Upper lobe of right lung (tissue), 1 donor: ENCODE data around the gene CHAT. TPM values are rescaled to one million over a fixed set of nuclear protein-coding genes. Genes with fewer than 3 reads are reported as not detected.

Source experiments
- ATAC-seq: fragments of 200-7000 bp; cut with Tn5 transposase; one replicate; pipeline ENCODE4 v1.9.1; 2020; ENCODE audit warnings: mild to moderate bottlenecking, moderate library complexity
- DNase-seq: peaks from one replicate; pipeline ENCODE4 v3.0.0-alpha.2; 2020
- H3K27ac ChIP-seq: fragments of 200-600 bp; one replicate; pipeline ENCODE4 v1.8.0; 2022
- H3K27me3 ChIP-seq: fragments of 200-600 bp; one replicate; pipeline ENCODE4 v1.8.0; 2022; ENCODE audit warnings: mild to moderate bottlenecking
- H3K36me3 ChIP-seq: fragments of 200-600 bp; one replicate; pipeline ENCODE4 v1.8.0; 2022
- H3K4me1 ChIP-seq: fragments of 200-600 bp; one replicate; pipeline ENCODE4 v1.8.0; 2022
- H3K4me3 ChIP-seq: fragments of 200-600 bp; one replicate; pipeline ENCODE4 v1.8.0; 2022; ENCODE audit warnings: mild to moderate bottlenecking
- H3K9me3 ChIP-seq: fragments of 200-600 bp; one replicate; pipeline ENCODE4 v1.8.0; 2022
- intact Hi-C: fragments of 100-400 bp; cut with DNase I; formaldehyde crosslinking; loops from one replicate; pipeline ENCODE4 v1.11.0; 2022
- long read RNA-seq: library from polyadenylated mRNA; unstranded; transcript quantifications from one replicate; pipeline ENCODE4 v2.0.0, GENCODE V29; 2021
- total RNA-seq: library from RNA; stranded (reverse); fragmentation: NEBNext Ultra II Directional; extraction: Animal tissue kit (Norgen Biotek cat#: 25700); gene quantifications from one replicate; pipeline ENCODE4 v1.2.1, GENCODE V29; 2021
- TF ChIP-seq, protein P1 (sequence below): fragments of 200-600 bp; IDR thresholded peaks from one replicate; pipeline ENCODE4 v1.8.0; 2022; ENCODE audit warnings: antibody characterized with exemption
- donor health status: DM: no; HTN: yes; CAD: no; lungs with severe emphysema.

Gene CHAT
- total RNA-seq = not detected
- long read RNA-seq = 0 reads

DNA sequence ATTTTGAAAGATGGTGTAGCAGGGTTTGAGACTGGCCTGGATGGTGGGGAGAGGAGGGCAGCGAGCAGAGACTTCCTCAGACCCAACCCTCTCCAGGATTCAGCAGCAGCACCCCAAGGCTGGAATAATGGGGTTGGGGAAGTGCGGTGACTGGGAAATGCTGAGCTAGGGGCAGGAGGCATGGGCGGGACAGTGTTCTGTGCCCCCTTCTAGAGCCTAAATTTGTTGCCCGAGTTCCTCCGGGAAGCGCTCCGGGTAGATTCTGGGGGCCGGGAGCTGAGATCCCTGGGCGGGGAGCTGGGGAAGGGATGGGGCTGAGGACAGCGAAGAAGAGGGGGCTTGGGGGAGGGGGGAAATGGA lies at the start of gene CHAT:
Gene CHAT, plus strand, starts transcription at position 156 of the 360 bp plus-strand sequence. Its CDS starts 153 bp downstream, at position 309.
- Histone ChIP-seq H3K4me3 (no peak within 1 kb of the TSS), H3K9me3 (no peaks in the 10 kb centered on the region), H3K4me1 (no peaks in the 10 kb centered on the region), H3K36me3 (no peaks in the 10 kb centered on the region), H3K27ac (no peak within 1 kb of the TSS), H3K27me3 (peaks cover 91% of the 10 kb centered on the region)
- ATAC-seq (no peak), DNase-seq (no peak)
- TF ChIP-seq, protein P1, sequence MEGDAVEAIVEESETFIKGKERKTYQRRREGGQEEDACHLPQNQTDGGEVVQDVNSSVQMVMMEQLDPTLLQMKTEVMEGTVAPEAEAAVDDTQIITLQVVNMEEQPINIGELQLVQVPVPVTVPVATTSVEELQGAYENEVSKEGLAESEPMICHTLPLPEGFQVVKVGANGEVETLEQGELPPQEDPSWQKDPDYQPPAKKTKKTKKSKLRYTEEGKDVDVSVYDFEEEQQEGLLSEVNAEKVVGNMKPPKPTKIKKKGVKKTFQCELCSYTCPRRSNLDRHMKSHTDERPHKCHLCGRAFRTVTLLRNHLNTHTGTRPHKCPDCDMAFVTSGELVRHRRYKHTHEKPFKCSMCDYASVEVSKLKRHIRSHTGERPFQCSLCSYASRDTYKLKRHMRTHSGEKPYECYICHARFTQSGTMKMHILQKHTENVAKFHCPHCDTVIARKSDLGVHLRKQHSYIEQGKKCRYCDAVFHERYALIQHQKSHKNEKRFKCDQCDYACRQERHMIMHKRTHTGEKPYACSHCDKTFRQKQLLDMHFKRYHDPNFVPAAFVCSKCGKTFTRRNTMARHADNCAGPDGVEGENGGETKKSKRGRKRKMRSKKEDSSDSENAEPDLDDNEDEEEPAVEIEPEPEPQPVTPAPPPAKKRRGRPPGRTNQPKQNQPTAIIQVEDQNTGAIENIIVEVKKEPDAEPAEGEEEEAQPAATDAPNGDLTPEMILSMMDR = no peak
- intact Hi-C loops = no loop called here

DNA sequence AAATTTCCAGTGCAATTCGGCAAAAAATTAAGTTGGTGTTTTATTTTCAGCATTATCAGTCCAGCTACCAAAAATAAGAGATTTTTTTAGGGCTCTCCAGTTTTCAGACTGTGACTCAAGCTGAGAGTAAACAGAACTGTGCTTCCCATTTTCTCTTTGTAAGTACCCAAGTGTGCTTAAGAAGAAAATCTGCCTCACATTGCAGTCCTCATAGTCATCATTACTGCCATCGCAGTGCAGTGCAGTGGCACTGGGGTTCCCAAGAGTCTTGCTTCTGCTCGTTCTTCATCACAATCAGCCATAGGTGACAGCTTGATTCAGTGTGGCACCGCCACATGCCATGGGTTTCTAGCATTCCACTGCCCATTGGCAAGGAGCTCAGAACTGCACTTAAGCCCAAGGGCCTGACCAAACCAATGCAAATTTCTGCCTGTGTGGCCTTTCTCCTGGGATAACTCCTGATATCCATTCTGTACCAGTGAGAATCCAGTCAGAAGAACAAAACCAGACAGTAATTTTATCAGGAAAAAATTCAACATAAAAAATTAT lies 49.3 kb upstream of the CHAT start:
- H3K27ac ChIP-seq = no peak overlapping the region
- peak; percentile 48 for ATAC-seq
- DNase-seq = no peak
- intact Hi-C loops = no loop called here
- no peaks in the 10 kb centered on the region for H3K36me3 ChIP-seq
- TF ChIP-seq, protein P1 = no peak
- H3K9me3 ChIP-seq = no peaks in the 10 kb centered on the region
- H3K27me3 ChIP-seq = no peaks in the 10 kb centered on the region
- no peaks in the 10 kb centered on the region for H3K4me1 ChIP-seq
- no peak overlapping the region for H3K4me3 ChIP-seq

DNA sequence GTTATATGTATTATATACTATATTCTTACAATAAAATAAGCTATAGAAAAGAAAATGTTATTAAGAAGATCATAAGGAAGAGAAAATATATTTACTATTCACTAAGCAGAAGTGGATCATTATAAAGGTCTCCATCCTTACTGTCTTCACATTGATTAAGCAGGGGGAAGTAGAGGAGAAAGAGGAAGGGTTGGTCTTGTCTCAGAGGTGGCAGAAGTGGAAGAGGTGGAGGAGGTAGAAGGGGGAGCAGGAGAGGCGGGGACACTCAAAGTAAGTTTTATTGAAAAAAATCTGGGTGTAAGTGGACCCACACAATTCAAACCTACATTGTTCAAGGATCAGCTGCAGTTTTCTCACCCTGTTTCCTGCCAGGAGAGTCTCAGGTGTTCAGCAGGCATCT lies 46.0 kb upstream of the CHAT start:
- DNase-seq (no peak), ATAC-seq (no peak)
- H3K4me3 ChIP-seq = no peak overlapping the region
- intact Hi-C loops = no loop called here
- TF ChIP-seq, protein P1 = no peak
- no peak overlapping the region for H3K27ac ChIP-seq
- no peaks in the 10 kb centered on the region for H3K36me3 ChIP-seq
- H3K27me3 ChIP-seq = no peaks in the 10 kb centered on the region
- no peaks in the 10 kb centered on the region for H3K9me3 ChIP-seq
- H3K4me1 ChIP-seq = no peaks in the 10 kb centered on the region

DNA sequence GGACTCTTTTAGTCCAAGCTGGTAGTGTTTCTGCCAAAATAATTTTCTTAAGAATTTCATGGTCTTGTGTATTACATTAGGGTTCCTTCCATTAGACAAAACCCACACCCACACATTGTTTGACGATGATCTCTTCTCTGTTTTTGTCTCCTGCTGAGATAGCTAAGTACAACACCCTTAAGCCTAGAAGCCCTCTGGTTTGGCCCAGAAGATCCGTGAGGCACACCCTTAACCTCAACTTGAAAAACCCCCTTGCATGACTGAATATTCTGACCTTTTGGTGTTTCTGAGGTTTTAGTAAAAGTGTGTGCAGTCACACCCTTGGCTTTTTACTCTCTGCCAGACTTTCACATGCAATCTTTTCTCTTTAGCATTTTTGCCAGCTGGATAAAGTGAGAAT lies 45.6 kb upstream of the CHAT start:
- Histone ChIP-seq H3K4me3 (no peak overlapping the region), H3K9me3 (no peaks in the 10 kb centered on the region), H3K4me1 (no peaks in the 10 kb centered on the region), H3K27me3 (no peaks in the 10 kb centered on the region), H3K27ac (no peak overlapping the region), H3K36me3 (no peaks in the 10 kb centered on the region)
- TF ChIP-seq, protein P1 = no peak
- DNase-seq = no peak
- intact Hi-C loops = no loop called here
- no peak for ATAC-seq

DNA sequence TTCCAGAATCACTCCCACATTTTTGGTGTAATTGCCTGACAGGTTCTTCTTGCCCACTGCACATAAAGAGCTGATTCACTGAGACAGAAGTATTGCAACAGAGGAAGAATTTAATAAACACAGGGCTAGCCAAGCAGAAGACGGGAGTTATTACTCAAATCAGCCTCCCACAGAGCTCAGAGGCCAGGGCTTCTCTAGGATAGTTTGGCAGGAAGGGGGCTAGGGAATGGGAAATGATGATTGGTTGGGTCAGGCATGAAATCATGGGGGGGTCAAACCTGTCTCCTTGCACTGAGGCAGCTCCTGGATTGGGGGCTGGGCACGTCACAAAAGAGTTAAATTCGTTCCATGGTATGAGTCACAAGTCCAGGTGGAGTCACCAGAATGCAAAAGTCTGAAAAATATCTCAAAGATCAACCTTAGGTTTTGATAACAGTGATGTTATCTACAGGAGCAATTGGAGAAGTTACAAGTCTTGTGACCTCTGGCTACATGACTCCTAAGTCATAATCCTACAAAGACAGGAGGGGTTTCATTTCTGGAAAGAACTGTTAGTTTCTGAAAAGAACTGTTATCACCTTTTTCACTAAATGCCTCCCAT lies 44.7 kb upstream of the CHAT start:
- Histone ChIP-seq H3K4me1 (no peaks in the 10 kb centered on the region), H3K36me3 (no peaks in the 10 kb centered on the region), H3K4me3 (no peak overlapping the region), H3K27ac (no peak overlapping the region), H3K27me3 (no peaks in the 10 kb centered on the region), H3K9me3 (no peaks in the 10 kb centered on the region)
- intact Hi-C loops = no loop called here
- ATAC-seq = peak; percentile 56
- no peak for DNase-seq
- TF ChIP-seq, protein P1 = no peak

DNA sequence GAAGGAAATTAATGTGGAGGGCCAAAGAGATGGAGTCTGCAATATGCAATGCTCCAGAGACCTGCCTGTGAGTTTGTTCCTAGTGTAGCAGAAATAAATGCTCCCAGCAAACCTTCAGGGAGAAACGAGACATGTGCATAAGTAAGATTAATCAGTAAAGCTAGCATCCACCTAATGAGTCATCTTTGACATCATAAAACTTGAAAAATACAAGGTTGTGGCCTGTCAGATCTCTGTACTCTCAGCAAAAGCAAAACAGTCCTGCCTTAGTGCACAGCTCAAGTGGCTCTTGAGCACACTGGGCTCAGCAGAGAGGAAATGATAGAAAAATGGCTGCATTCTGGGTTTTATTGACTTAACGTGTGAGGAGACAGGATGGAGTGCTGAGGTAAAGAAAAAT lies 42.4 kb upstream of the CHAT start:
- no peak overlapping the region for H3K27ac ChIP-seq
- intact Hi-C loops = no loop called here
- no peaks in the 10 kb centered on the region for H3K27me3 ChIP-seq
- no peak overlapping the region for H3K4me3 ChIP-seq
- no peaks in the 10 kb centered on the region for H3K4me1 ChIP-seq
- no peaks in the 10 kb centered on the region for H3K36me3 ChIP-seq
- H3K9me3 ChIP-seq = no peaks in the 10 kb centered on the region
- DNase-seq (no peak), ATAC-seq (no peak)
- TF ChIP-seq, protein P1 = no peak
